GM18499 (cell line): ENCODE measurements around the gene CWC27.

Source experiments
- ATAC-seq: cut with Tn5 transposase; IDR thresholded peaks from one replicate; pipeline ENCODE4 v1.9.1; 2021; ENCODE audit warnings: moderate number of reproducible peaks; ENCODE audit not compliant: insufficient read depth, unreplicated experiment

Gene CWC27

GRCh38 chr5:64836190-64836755, 67.5 kb downstream of the CWC27 start:
- ATAC-seq, result no peak

- ATAC-seq, result no peak
Measured at GRCh38 chr5:64836786-64837185, 68.1 kb downstream of the CWC27 start.

GRCh38 chr5:64838376-64838775, 69.6 kb downstream of the CWC27 start:
- ATAC-seq, result no peak

- no peak for ATAC-seq
Measured at GRCh38 chr5:64838803-64839202, 70.1 kb downstream of the CWC27 start.

- no peak for ATAC-seq
Measured at GRCh38 chr5:64839936-64840335, 71.2 kb downstream of the CWC27 start.

GRCh38 chr5:64840958-64841357, 72.2 kb downstream of the CWC27 start:
- ATAC-seq, result no peak

GRCh38 chr5:64853777-64854176, 85.0 kb downstream of the CWC27 start:
- no peak for ATAC-seq

- no peak for ATAC-seq
Measured at GRCh38 chr5:64854855-64855254, 86.1 kb downstream of the CWC27 start.

GRCh38 chr5:64859881-64860280, 91.2 kb downstream of the CWC27 start:
- ATAC-seq, result no peak

GRCh38 chr5:64861281-64861680, 92.6 kb downstream of the CWC27 start:
- no peak for ATAC-seq

GRCh38 chr5:64864171-64864570, 95.4 kb downstream of the CWC27 start:
- no peak for ATAC-seq

- ATAC-seq, result no peak
Measured at GRCh38 chr5:64865662-64866061, 96.9 kb downstream of the CWC27 start.

GRCh38 chr5:64869419-64869818, 100.7 kb downstream of the CWC27 start:
- ATAC-seq, result no peak

GRCh38 chr5:64872044-64872443, 103.3 kb downstream of the CWC27 start:
- ATAC-seq, result no peak

- no peak for ATAC-seq
Measured at GRCh38 chr5:64873441-64873840, 104.7 kb downstream of the CWC27 start.

- no peak for ATAC-seq
Measured at GRCh38 chr5:64874753-64875152, 106.0 kb downstream of the CWC27 start.

GRCh38 chr5:64876203-64876602, 107.5 kb downstream of the CWC27 start:
- ATAC-seq, result no peak

GRCh38 chr5:64880821-64881220, 112.1 kb downstream of the CWC27 start:
- ATAC-seq, result no peak

GRCh38 chr5:64883912-64884311, 115.2 kb downstream of the CWC27 start:
- ATAC-seq, result no peak

- ATAC-seq, result no peak
Measured at GRCh38 chr5:64884541-64884940, 115.8 kb downstream of the CWC27 start.

- ATAC-seq, result no peak
Measured at GRCh38 chr5:64887910-64888309, 119.2 kb downstream of the CWC27 start.

GRCh38 chr5:64895748-64896147, 127.0 kb downstream of the CWC27 start:
- ATAC-seq, result no peak

GRCh38 chr5:64899838-64900237, 131.1 kb downstream of the CWC27 start:
- no peak for ATAC-seq
